Upper lobe of right lung (tissue), 1 donor: ENCODE results near the gene DQX1. TPM values are rescaled to one million over a fixed set of nuclear protein-coding genes. Genes with fewer than 3 reads are reported as not detected.

ENCODE experiments used
- ATAC-seq: fragments of 200-7000 bp; cut with Tn5 transposase; one replicate; pipeline ENCODE4 v1.9.1; 2020; ENCODE audit warnings: mild to moderate bottlenecking, moderate library complexity
- DNase-seq: peaks from one replicate; pipeline ENCODE4 v3.0.0-alpha.2; 2020
- H3K27ac ChIP-seq: fragments of 200-600 bp; one replicate; pipeline ENCODE4 v1.8.0; 2022
- H3K27me3 ChIP-seq: fragments of 200-600 bp; one replicate; pipeline ENCODE4 v1.8.0; 2022; ENCODE audit warnings: mild to moderate bottlenecking
- H3K36me3 ChIP-seq: fragments of 200-600 bp; one replicate; pipeline ENCODE4 v1.8.0; 2022
- H3K4me1 ChIP-seq: fragments of 200-600 bp; one replicate; pipeline ENCODE4 v1.8.0; 2022
- H3K4me3 ChIP-seq: fragments of 200-600 bp; one replicate; pipeline ENCODE4 v1.8.0; 2022; ENCODE audit warnings: mild to moderate bottlenecking
- H3K9me3 ChIP-seq: fragments of 200-600 bp; one replicate; pipeline ENCODE4 v1.8.0; 2022
- CTCF ChIP-seq: fragments of 200-600 bp; IDR thresholded peaks from one replicate; pipeline ENCODE4 v1.8.0; 2022; ENCODE audit warnings: antibody characterized with exemption
- intact Hi-C: fragments of 100-400 bp; cut with DNase I; formaldehyde crosslinking; loops from one replicate; pipeline ENCODE4 v1.11.0; 2022
- total RNA-seq: library from RNA; stranded (reverse); fragmentation: NEBNext Ultra II Directional; extraction: Animal tissue kit (Norgen Biotek cat#: 25700); gene quantifications from one replicate; pipeline ENCODE4 v1.2.1, GENCODE V29; 2021
- donor health status: DM: no; HTN: yes; CAD: no; lungs with severe emphysema.

Gene DQX1
- total RNA-seq, 1 donor from 2014 or later: not detected

DNA sequence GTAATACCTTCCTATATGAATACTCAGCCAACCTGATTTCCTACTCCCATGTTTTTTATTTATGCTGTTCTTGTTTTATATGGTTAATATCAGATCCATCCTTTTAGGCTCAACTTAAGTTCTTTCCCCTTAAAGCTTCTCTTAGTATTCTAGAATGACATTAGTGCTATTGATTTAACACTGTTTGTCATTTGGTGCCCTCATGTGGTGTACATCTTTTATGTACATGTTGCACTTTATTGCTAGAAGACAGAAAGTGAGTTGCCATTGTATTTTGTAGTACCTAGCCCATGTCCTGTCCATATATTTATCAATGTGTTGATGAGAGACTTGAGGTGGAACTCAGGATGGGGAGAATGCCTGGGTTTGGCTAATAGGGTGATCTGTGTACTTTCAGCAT lies 6.2 kb upstream of the DQX1 start:
- DNase-seq (no peak), ATAC-seq (no peak)
- H3K4me1 ChIP-seq: peaks cover 24% of the 10 kb centered on the region
- no peaks in the 10 kb centered on the region for H3K9me3 ChIP-seq
- no peak overlapping the region for H3K27ac ChIP-seq
- no peaks in the 10 kb centered on the region for H3K27me3 ChIP-seq
- TF ChIP-seq CTCF: no peak
- intact Hi-C loops: no loop called here
- peaks cover 27% of the 10 kb centered on the region for H3K36me3 ChIP-seq
- no peak overlapping the region for H3K4me3 ChIP-seq

DNA sequence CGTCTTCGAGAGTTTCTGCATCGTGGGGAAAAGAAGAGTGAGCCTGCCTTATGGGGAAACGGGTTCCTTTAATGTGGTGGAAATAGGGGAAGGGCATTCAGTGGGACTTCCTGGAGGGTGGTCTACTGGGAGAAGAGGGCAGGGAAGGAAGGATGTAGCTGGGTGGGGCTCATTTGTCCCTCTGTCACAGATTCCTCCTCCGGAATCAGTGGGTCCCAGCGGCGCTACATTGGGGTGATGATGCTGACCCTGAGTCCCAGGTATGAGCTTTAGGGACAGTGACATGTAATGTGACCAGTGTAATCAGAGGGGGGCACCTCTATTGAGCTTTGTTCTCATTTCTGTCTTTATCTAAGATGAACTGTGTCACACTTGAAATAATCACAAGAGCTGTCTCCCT lies 5.6 kb upstream of the DQX1 start:
- TF ChIP-seq CTCF: no peak

GRCh38 chr2:74530239-74531187 lies 4.5 kb upstream of the DQX1 start:
- no peaks in the 10 kb centered on the region for H3K27me3 ChIP-seq
- peak; percentile 77 for DNase-seq
- no peak for TF ChIP-seq CTCF
- peak; percentile 10 for ATAC-seq
- H3K27ac ChIP-seq: peak overlapping the region; percentile 95
- peak overlapping the region; percentile 99 for H3K4me3 ChIP-seq
- peaks cover 24% of the 10 kb centered on the region for H3K4me1 ChIP-seq
- H3K9me3 ChIP-seq: no peaks in the 10 kb centered on the region
- peaks cover 40% of the 10 kb centered on the region for H3K36me3 ChIP-seq
- intact Hi-C loops: no loop called here

More for the DNA sequence above, 5.6 kb upstream of the DQX1 start:
- H3K9me3 ChIP-seq: no peaks in the 10 kb centered on the region
- peaks cover 24% of the 10 kb centered on the region for H3K4me1 ChIP-seq
- DNase-seq (no peak), ATAC-seq (no peak)
- no peaks in the 10 kb centered on the region for H3K27me3 ChIP-seq
- H3K4me3 ChIP-seq: no peak overlapping the region
- H3K36me3 ChIP-seq: peaks cover 32% of the 10 kb centered on the region
- no peak overlapping the region for H3K27ac ChIP-seq
- intact Hi-C loops: no loop called here

DNA sequence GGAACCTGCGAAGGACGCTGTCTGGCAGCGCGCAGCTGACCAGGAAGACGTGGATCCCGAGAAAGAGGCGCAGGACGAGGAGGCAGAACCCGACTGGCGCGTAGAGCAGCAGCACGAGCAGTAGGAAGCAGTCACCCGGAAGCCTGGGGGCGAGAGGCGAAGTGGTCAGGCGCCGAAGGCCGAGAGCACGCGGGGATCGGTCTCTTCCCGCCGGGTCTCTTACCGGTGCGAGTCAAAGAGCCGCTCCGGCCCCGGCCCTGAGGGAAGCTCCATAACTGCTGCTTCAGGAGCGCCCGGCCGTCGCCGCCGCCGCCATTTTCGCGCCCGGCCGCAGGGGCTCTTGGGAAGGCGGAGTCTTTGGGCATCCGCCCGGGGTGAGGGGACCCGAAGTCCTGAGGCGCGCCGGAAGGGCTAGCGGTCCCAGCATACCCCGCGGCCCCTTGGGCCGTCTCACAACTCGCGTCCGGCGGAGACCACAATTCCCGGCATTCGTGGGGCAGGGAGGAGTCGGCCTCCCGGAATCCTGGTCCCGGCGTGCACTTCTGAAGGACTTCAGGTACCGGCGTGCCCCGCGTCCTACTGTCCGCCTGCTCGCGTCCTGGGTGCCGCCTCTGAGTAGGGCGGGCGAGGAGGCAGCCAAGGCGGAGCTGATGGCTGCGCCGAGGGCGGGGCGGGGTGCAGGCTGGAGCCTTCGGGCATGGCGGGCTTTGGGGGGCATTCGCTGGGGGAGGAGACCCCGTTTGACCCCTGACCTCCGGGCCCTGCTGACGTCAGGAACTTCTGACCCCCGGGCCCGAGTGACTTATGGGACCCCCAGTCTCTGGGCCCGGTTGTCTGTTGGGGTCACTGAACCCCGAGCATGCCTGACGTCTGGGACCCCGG lies 3.6 kb upstream of the DQX1 start, which contains the start of the genes AUP1 and HTRA2:
AUP1 (minus strand) TSS at position 350 of the 882 bp plus-strand sequence; CDS start at position 273, 77 bp downstream.
HTRA2 (plus strand) TSS at position 577 of the 882 bp plus-strand sequence; CDS start at position 651, 74 bp downstream.
- Histone ChIP-seq H3K36me3 (peaks cover 40% of the 10 kb centered on the region), H3K27me3 (no peaks in the 10 kb centered on the region), H3K4me1 (peaks cover 24% of the 10 kb centered on the region), H3K9me3 (no peaks in the 10 kb centered on the region), H3K4me3 (peak within 1 kb of the TSS; percentile 99), H3K27ac (peak within 1 kb of the TSS; percentile 95)
- no peak for TF ChIP-seq CTCF
- ATAC-seq: peak; percentile 96
- DNase-seq: peak; percentile 100
- intact Hi-C loops: no loop called here

GRCh38 chr2:74528600-74529356 lies 2.7 kb upstream of the DQX1 start:
- no peaks in the 10 kb centered on the region for H3K27me3 ChIP-seq
- peak overlapping the region; percentile 95 for H3K27ac ChIP-seq
- H3K4me1 ChIP-seq: peaks cover 24% of the 10 kb centered on the region
- ATAC-seq (peak; percentile 8), DNase-seq (no peak)
- peak overlapping the region; percentile 99 for H3K4me3 ChIP-seq
- no peak for TF ChIP-seq CTCF
- intact Hi-C loops: no loop called here
- H3K36me3 ChIP-seq: peaks cover 37% of the 10 kb centered on the region
- no peaks in the 10 kb centered on the region for H3K9me3 ChIP-seq
